ENCODE data around the gene CDH4.

The CDH4 gene

GRCh38 chr20:61564628-61565027, 312.6 kb downstream of the CDH4 start:
- H2AK5ac ChIP-seq (ENCODE audit: low read depth, low read length) = no peak overlapping the region
- H3K4me2 ChIP-seq (ENCODE audit: insufficient read depth, low read length, poor library complexity, severe bottlenecking) = no peak overlapping the region
- no peak overlapping the region for H3K27ac ChIP-seq (replicated peaks; ENCODE audit: low read length)
- no peak overlapping the region for H3K9ac ChIP-seq (ENCODE audit: low read depth, low read length, poor library complexity)
- WGBS, 2 donors (ENCODE audit: extremely low coverage in 2 of 2, insufficient read length in 2 of 2, insufficient replicate concordance in 1 of 2) = no CpG with 5 or more reads among the region's 8 CpGs
- H3K27me3 ChIP-seq (ENCODE audit: control insufficient read depth in 3 of 3, insufficient read depth in 3 of 3, low read depth in 1 of 3, low read length in 3 of 3) = no peaks in the 10 kb centered on the region
- H4K91ac ChIP-seq (ENCODE audit: low read depth, low read length, poor library complexity) = no peak overlapping the region
- no peak overlapping the region for H3K23ac ChIP-seq (ENCODE audit: low read depth, low read length, poor library complexity)
- no peak overlapping the region for H2BK12ac ChIP-seq (ENCODE audit: low read length)
- no peak overlapping the region for H4K8ac ChIP-seq (ENCODE audit: low read depth, low read length)
- peaks cover 0 to 4% of the 10 kb centered on the region in 2 donors for H3K9me3 ChIP-seq (replicated peaks in 1 of 2; ENCODE audit: control insufficient read depth in 2 of 2, insufficient read depth in 1 of 2, low read depth in 1 of 2, low read length in 2 of 2)
- H2BK5ac ChIP-seq (ENCODE audit: low read length) = no peak overlapping the region
- no peaks in the 10 kb centered on the region for H3K79me1 ChIP-seq (ENCODE audit: low read depth, low read length)
- no peak overlapping the region for H3K4me3 ChIP-seq (ENCODE audit: low read length in 2 of 2)
- peak overlapping the region; percentile 34 for H2BK15ac ChIP-seq (ENCODE audit: low read length)
- no peak overlapping the region for H2BK120ac ChIP-seq (ENCODE audit: low read depth, low read length)
- DNase-seq (ENCODE audit: low spot score) = no peak
- H2AFZ ChIP-seq (ENCODE audit: low read length) = no peak overlapping the region
- H3K36me3 ChIP-seq (replicated peaks in 1 of 2; ENCODE audit: control insufficient read depth in 2 of 2, insufficient read depth in 2 of 2, low read length in 2 of 2) = no peaks in the 10 kb centered on the region
- H3K4ac ChIP-seq (ENCODE audit: low read length) = no peak overlapping the region
- H3K14ac ChIP-seq (ENCODE audit: low read length) = no peak overlapping the region
- peaks cover 17% of the 10 kb centered on the region in 2 donors for H3K4me1 ChIP-seq (ENCODE audit: control insufficient read depth in 2 of 2, insufficient read depth in 1 of 2, low read depth in 1 of 2, low read length in 2 of 2)
- no peak overlapping the region for H3K18ac ChIP-seq (ENCODE audit: low read length)

- Histone ChIP-seq H3K9ac (ENCODE audit: low read depth, low read length, poor library complexity) (no peak overlapping the region), H3K27me3 (ENCODE audit: control insufficient read depth in 3 of 3, insufficient read depth in 3 of 3, low read depth in 1 of 3, low read length in 3 of 3) (no peaks in the 10 kb centered on the region), H3K4ac (ENCODE audit: low read length) (peak overlapping the region; percentile 55), H3K14ac (ENCODE audit: low read length) (peak overlapping the region; percentile 26), H4K8ac (ENCODE audit: low read depth, low read length) (no peak overlapping the region), H2AK5ac (ENCODE audit: low read depth, low read length) (peak overlapping the region; percentile 73), H2BK120ac (ENCODE audit: low read depth, low read length) (peak overlapping the region; percentile 17), H3K4me3 (ENCODE audit: low read length in 2 of 2) (no peak overlapping the region), H3K9me3 (replicated peaks in 1 of 2; ENCODE audit: control insufficient read depth in 2 of 2, insufficient read depth in 1 of 2, low read depth in 1 of 2, low read length in 2 of 2) (peaks cover 0 to 4% of the 10 kb centered on the region in 2 donors), H3K36me3 (replicated peaks in 1 of 2; ENCODE audit: control insufficient read depth in 2 of 2, insufficient read depth in 2 of 2, low read length in 2 of 2) (no peaks in the 10 kb centered on the region), H4K91ac (ENCODE audit: low read depth, low read length, poor library complexity) (peak overlapping the region; percentile 68), H2BK15ac (ENCODE audit: low read length) (peak overlapping the region; percentile 41), H3K18ac (ENCODE audit: low read length) (peak overlapping the region; percentile 77), H2AFZ (ENCODE audit: low read length) (no peak overlapping the region), H3K4me1 (ENCODE audit: control insufficient read depth in 2 of 2, insufficient read depth in 1 of 2, low read depth in 1 of 2, low read length in 2 of 2) (peaks cover 24 to 28% of the 10 kb centered on the region in 2 donors), H2BK12ac (ENCODE audit: low read length) (peak overlapping the region; percentile 43), H3K27ac (replicated peaks; ENCODE audit: low read length) (no peak overlapping the region), H2BK5ac (ENCODE audit: low read length) (no peak overlapping the region), H3K4me2 (ENCODE audit: insufficient read depth, low read length, poor library complexity, severe bottlenecking) (no peak overlapping the region), H3K23ac (ENCODE audit: low read depth, low read length, poor library complexity) (peak overlapping the region; percentile 74), H3K79me1 (ENCODE audit: low read depth, low read length) (no peaks in the 10 kb centered on the region)
- DNase-seq (ENCODE audit: low spot score) = no peak
- no CpG with 5 or more reads among the region's 12 CpGs for WGBS, 2 donors (ENCODE audit: extremely low coverage in 2 of 2, insufficient read length in 2 of 2, insufficient replicate concordance in 1 of 2)
These were observed 313.7 kb downstream of the CDH4 start for GRCh38 chr20:61565791-61566190.

GRCh38 chr20:61566691-61567090, 314.6 kb downstream of the CDH4 start:
- Histone ChIP-seq H3K79me1 (ENCODE audit: low read depth, low read length) (no peaks in the 10 kb centered on the region), H2BK5ac (ENCODE audit: low read length) (no peak overlapping the region), H3K9me3 (replicated peaks in 1 of 2; ENCODE audit: control insufficient read depth in 2 of 2, insufficient read depth in 1 of 2, low read depth in 1 of 2, low read length in 2 of 2) (peaks cover 0 to 4% of the 10 kb centered on the region in 2 donors), H2BK15ac (ENCODE audit: low read length) (no peak overlapping the region), H3K9ac (ENCODE audit: low read depth, low read length, poor library complexity) (no peak overlapping the region), H3K4me3 (ENCODE audit: low read length in 2 of 2) (no peak overlapping the region), H4K91ac (ENCODE audit: low read depth, low read length, poor library complexity) (no peak overlapping the region), H3K4me1 (ENCODE audit: control insufficient read depth in 2 of 2, insufficient read depth in 1 of 2, low read depth in 1 of 2, low read length in 2 of 2) (peaks cover 31 to 33% of the 10 kb centered on the region in 2 donors), H3K4me2 (ENCODE audit: insufficient read depth, low read length, poor library complexity, severe bottlenecking) (no peak overlapping the region), H4K8ac (ENCODE audit: low read depth, low read length) (no peak overlapping the region), H3K18ac (ENCODE audit: low read length) (peak overlapping the region; percentile 31), H3K27ac (replicated peaks; ENCODE audit: low read length) (no peak overlapping the region), H3K14ac (ENCODE audit: low read length) (no peak overlapping the region), H2AFZ (ENCODE audit: low read length) (no peak overlapping the region), H2BK12ac (ENCODE audit: low read length) (no peak overlapping the region), H3K23ac (ENCODE audit: low read depth, low read length, poor library complexity) (peak overlapping the region; percentile 4), H3K36me3 (replicated peaks in 1 of 2; ENCODE audit: control insufficient read depth in 2 of 2, insufficient read depth in 2 of 2, low read length in 2 of 2) (no peaks in the 10 kb centered on the region), H3K27me3 (ENCODE audit: control insufficient read depth in 3 of 3, insufficient read depth in 3 of 3, low read depth in 1 of 3, low read length in 3 of 3) (no peaks in the 10 kb centered on the region), H2BK120ac (ENCODE audit: low read depth, low read length) (no peak overlapping the region), H3K4ac (ENCODE audit: low read length) (no peak overlapping the region), H2AK5ac (ENCODE audit: low read depth, low read length) (no peak overlapping the region)
- DNase-seq (ENCODE audit: low spot score) = no peak
- WGBS, 2 donors (ENCODE audit: extremely low coverage in 2 of 2, insufficient read length in 2 of 2, insufficient replicate concordance in 1 of 2) = no CpG with 5 or more reads among the region's 22 CpGs

GRCh38 chr20:61567204-61567603, 315.1 kb downstream of the CDH4 start:
- peaks cover 32 to 33% of the 10 kb centered on the region in 2 donors for H3K4me1 ChIP-seq (ENCODE audit: control insufficient read depth in 2 of 2, insufficient read depth in 1 of 2, low read depth in 1 of 2, low read length in 2 of 2)
- peak overlapping the region; percentile 20 for H2AK5ac ChIP-seq (ENCODE audit: low read depth, low read length)
- H3K9ac ChIP-seq (ENCODE audit: low read depth, low read length, poor library complexity) = no peak overlapping the region
- H2BK12ac ChIP-seq (ENCODE audit: low read length) = no peak overlapping the region
- no peaks in the 10 kb centered on the region for H3K36me3 ChIP-seq (replicated peaks in 1 of 2; ENCODE audit: control insufficient read depth in 2 of 2, insufficient read depth in 2 of 2, low read length in 2 of 2)
- no peak overlapping the region for H3K4me3 ChIP-seq (ENCODE audit: low read length in 2 of 2)
- H3K18ac ChIP-seq (ENCODE audit: low read length) = no peak overlapping the region
- no peaks in the 10 kb centered on the region for H3K27me3 ChIP-seq (ENCODE audit: control insufficient read depth in 3 of 3, insufficient read depth in 3 of 3, low read depth in 1 of 3, low read length in 3 of 3)
- H4K8ac ChIP-seq (ENCODE audit: low read depth, low read length) = no peak overlapping the region
- H2BK120ac ChIP-seq (ENCODE audit: low read depth, low read length) = no peak overlapping the region
- H3K9me3 ChIP-seq (replicated peaks in 1 of 2; ENCODE audit: control insufficient read depth in 2 of 2, insufficient read depth in 1 of 2, low read depth in 1 of 2, low read length in 2 of 2) = peaks cover 0 to 4% of the 10 kb centered on the region in 2 donors
- no peak overlapping the region for H4K91ac ChIP-seq (ENCODE audit: low read depth, low read length, poor library complexity)
- no CpG with 5 or more reads among the region's 4 CpGs for whole genome bisulfite sequencing, 2 donors (ENCODE audit: extremely low coverage in 2 of 2, insufficient read length in 2 of 2, insufficient replicate concordance in 1 of 2)
- no peak overlapping the region for H2AFZ ChIP-seq (ENCODE audit: low read length)
- no peak overlapping the region for H3K4me2 ChIP-seq (ENCODE audit: insufficient read depth, low read length, poor library complexity, severe bottlenecking)
- no peak overlapping the region for H3K4ac ChIP-seq (ENCODE audit: low read length)
- H3K79me1 ChIP-seq (ENCODE audit: low read depth, low read length) = no peaks in the 10 kb centered on the region
- no peak overlapping the region for H3K27ac ChIP-seq (replicated peaks; ENCODE audit: low read length)
- H3K14ac ChIP-seq (ENCODE audit: low read length) = no peak overlapping the region
- H2BK15ac ChIP-seq (ENCODE audit: low read length) = peak overlapping the region; percentile 33
- H3K23ac ChIP-seq (ENCODE audit: low read depth, low read length, poor library complexity) = no peak overlapping the region
- no peak for DNase-seq (ENCODE audit: low spot score)
- no peak overlapping the region for H2BK5ac ChIP-seq (ENCODE audit: low read length)
